Karpas-422 (cell line): ENCODE measurements around the gene CEP44. TPM values are rescaled to one million over a fixed set of nuclear protein-coding genes. Genes with fewer than 3 reads are reported as not detected.
"Not testable (repeated sequence)": the region's sequence is repeated elsewhere in the genome, so short reads cannot be mapped to it uniquely, and the experiment has no call there.

ENCODE experiments used
- DNase-seq: peaks from one replicate; pipeline ENCODE4 v3.0.0-alpha.2; 2015
- H2AFZ ChIP-seq: fragments of 200-600 bp; sonication (generic); 2 replicates; pipeline ENCODE4 v1.6.1; 2014; ENCODE audit warnings: antibody characterized with exemption, low read length, mixed read lengths
- H3K27ac ChIP-seq: fragments of 200-600 bp; sonication (generic); 2 replicates; pipeline ENCODE4 v1.5.1; 2014; ENCODE audit warnings: mild to moderate bottlenecking, low read length, moderate library complexity
- H3K27me3 ChIP-seq: fragments of 200-600 bp; sonication (generic); 2 replicates; pipeline ENCODE4 v1.6.1; 2014; ENCODE audit warnings: low read length, mixed read lengths
- H3K36me3 ChIP-seq: fragments of 200-600 bp; sonication (generic); 2 replicates; pipeline ENCODE4 v1.6.1; 2014; ENCODE audit warnings: low read length, mixed read lengths; ENCODE audit not compliant: insufficient read depth
- H3K4me1 ChIP-seq: fragments of 200-600 bp; sonication (generic); 2 replicates; pipeline ENCODE4 v1.6.1; 2014; ENCODE audit warnings: mild to moderate bottlenecking, low read length, mixed read lengths
- H3K4me2 ChIP-seq: fragments of 200-600 bp; sonication (generic); 2 replicates; pipeline ENCODE4 v1.6.1; 2014; ENCODE audit warnings: low read length, low read depth, mild to moderate bottlenecking; ENCODE audit not compliant: poor library complexity, severe bottlenecking
- H3K4me3 ChIP-seq: fragments of 200-600 bp; sonication (generic); 2 replicates; pipeline ENCODE4 v1.5.1; 2014; ENCODE audit warnings: mild to moderate bottlenecking, antibody characterized with exemption, low read length, mixed read lengths
- H3K79me2 ChIP-seq: fragments of 200-600 bp; sonication (generic); 2 replicates; pipeline ENCODE4 v1.6.1; 2014; ENCODE audit warnings: mild to moderate bottlenecking, low read length, mixed read lengths
- H3K9ac ChIP-seq: fragments of 200-600 bp; sonication (generic); 2 replicates; pipeline ENCODE4 v1.6.0; 2014; ENCODE audit warnings: low read length
- H3K9me2 ChIP-seq: fragments of 200-600 bp; sonication (generic), shearing (Covaris generic); replicated peaks from 2 replicates; pipeline ENCODE4 v1.6.0; 2014; ENCODE audit warnings: mild to moderate bottlenecking, low read length, moderate library complexity; ENCODE audit not compliant: insufficient read depth
- H3K9me3 ChIP-seq: fragments of 300-700, 200-600 bp; sonication (generic); 2 replicates; pipeline ENCODE4 v1.6.1; 2014; ENCODE audit warnings: low read length, mixed read lengths
- H4K20me1 ChIP-seq: fragments of 200-600 bp; sonication (generic); 2 replicates; pipeline ENCODE4 v1.6.1; 2014; ENCODE audit warnings: mild to moderate bottlenecking, antibody characterized with exemption, low read length, low read depth; ENCODE audit not compliant: insufficient read depth
- total RNA-seq: library from RNA; depleted of rRNA; stranded (reverse); fragments of >200 nt; shearing (Covaris generic); gene quantifications from 2 replicates; pipeline ENCODE4 v1.2.3, GENCODE V29; 2014; ENCODE audit warnings: low replicate concordance

The CEP44 gene
- total RNA-seq, 1 experiment from 2014 or later: 17.4 TPM

- H3K9me3 ChIP-seq: no peaks in the 10 kb centered on the region
- H3K4me3 ChIP-seq: no peak overlapping the region
- no peaks in the 10 kb centered on the region for H3K4me1 ChIP-seq
- H3K9ac ChIP-seq: no peak overlapping the region
- H3K9me2 ChIP-seq: no peaks in the 10 kb centered on the region
- H3K36me3 ChIP-seq: no peaks in the 10 kb centered on the region
- no peak for DNase-seq
- no peaks in the 10 kb centered on the region for H4K20me1 ChIP-seq
- H2AFZ ChIP-seq: no peak overlapping the region
- no peak overlapping the region for H3K27ac ChIP-seq
- no peaks in the 10 kb centered on the region for H3K79me2 ChIP-seq
- no peak overlapping the region for H3K4me2 ChIP-seq
- no peaks in the 10 kb centered on the region for H3K27me3 ChIP-seq
Measured at GRCh38 chr4:174369985-174370384, 86.3 kb downstream of the CEP44 start.

- H3K36me3 ChIP-seq: no peaks in the 10 kb centered on the region
- no peak overlapping the region for H3K27ac ChIP-seq
- H3K9ac ChIP-seq: no peak overlapping the region
- no peaks in the 10 kb centered on the region for H3K79me2 ChIP-seq
- no peak overlapping the region for H3K4me2 ChIP-seq
- no peaks in the 10 kb centered on the region for H4K20me1 ChIP-seq
- no peaks in the 10 kb centered on the region for H3K27me3 ChIP-seq
- no peaks in the 10 kb centered on the region for H3K4me1 ChIP-seq
- H3K9me2 ChIP-seq: no peaks in the 10 kb centered on the region
- H3K9me3 ChIP-seq: no peaks in the 10 kb centered on the region
- no peak overlapping the region for H3K4me3 ChIP-seq
- no peak for DNase-seq
- no peak overlapping the region for H2AFZ ChIP-seq
Measured at GRCh38 chr4:174373821-174374220, 90.1 kb downstream of the CEP44 start.

GRCh38 chr4:174375422-174375821 lies 91.7 kb downstream of the CEP44 start:
- H3K4me2 ChIP-seq: no peak overlapping the region
- DNase-seq: no peak
- no peaks in the 10 kb centered on the region for H3K9me3 ChIP-seq
- no peak overlapping the region for H3K9ac ChIP-seq
- no peaks in the 10 kb centered on the region for H3K9me2 ChIP-seq
- no peaks in the 10 kb centered on the region for H3K27me3 ChIP-seq
- H3K4me1 ChIP-seq: no peaks in the 10 kb centered on the region
- no peak overlapping the region for H3K27ac ChIP-seq
- H2AFZ ChIP-seq: no peak overlapping the region
- H3K36me3 ChIP-seq: no peaks in the 10 kb centered on the region
- no peaks in the 10 kb centered on the region for H3K79me2 ChIP-seq
- H3K4me3 ChIP-seq: no peak overlapping the region
- H4K20me1 ChIP-seq: no peaks in the 10 kb centered on the region

GRCh38 chr4:174377613-174378012 lies 93.9 kb downstream of the CEP44 start:
- Histone ChIP-seq H4K20me1 (no peaks in the 10 kb centered on the region), H3K27ac (no peak overlapping the region), H3K27me3 (no peaks in the 10 kb centered on the region), H3K9ac (no peak overlapping the region), H3K9me3 (no peaks in the 10 kb centered on the region), H3K4me2 (no peak overlapping the region), H2AFZ (no peak overlapping the region), H3K79me2 (no peaks in the 10 kb centered on the region), H3K36me3 (no peaks in the 10 kb centered on the region), H3K9me2 (no peaks in the 10 kb centered on the region), H3K4me3 (no peak overlapping the region), H3K4me1 (no peaks in the 10 kb centered on the region)
- no peak for DNase-seq

GRCh38 chr4:174378951-174379350 lies 95.2 kb downstream of the CEP44 start:
- H3K79me2 ChIP-seq: no peaks in the 10 kb centered on the region
- H3K9ac ChIP-seq: no peak overlapping the region
- H3K27me3 ChIP-seq: no peaks in the 10 kb centered on the region
- H3K4me3 ChIP-seq: no peak overlapping the region
- H4K20me1 ChIP-seq: no peaks in the 10 kb centered on the region
- H3K27ac ChIP-seq: no peak overlapping the region
- no peaks in the 10 kb centered on the region for H3K36me3 ChIP-seq
- no peaks in the 10 kb centered on the region for H3K4me1 ChIP-seq
- no peaks in the 10 kb centered on the region for H3K9me2 ChIP-seq
- no peaks in the 10 kb centered on the region for H3K9me3 ChIP-seq
- H2AFZ ChIP-seq: no peak overlapping the region
- no peak overlapping the region for H3K4me2 ChIP-seq
- DNase-seq: no peak

GRCh38 chr4:174380206-174380605 lies 96.5 kb downstream of the CEP44 start:
- H3K4me3 ChIP-seq, H3K9ac ChIP-seq, H3K4me1 ChIP-seq, H3K4me2 ChIP-seq, H2AFZ ChIP-seq, H4K20me1 ChIP-seq, H3K27ac ChIP-seq, H3K27me3 ChIP-seq, H3K9me3 ChIP-seq, H3K79me2 ChIP-seq, H3K36me3 ChIP-seq, DNase-seq, H3K9me2 ChIP-seq: not testable (repeated sequence)

- Histone ChIP-seq H3K27me3 (no peaks in the 10 kb centered on the region), H3K27ac (no peak overlapping the region), H2AFZ (no peak overlapping the region), H3K4me1 (no peaks in the 10 kb centered on the region), H3K36me3 (no peaks in the 10 kb centered on the region), H3K9me2 (no peaks in the 10 kb centered on the region), H3K9ac (no peak overlapping the region), H3K4me2 (no peak overlapping the region), H3K4me3 (no peak overlapping the region), H4K20me1 (no peaks in the 10 kb centered on the region), H3K79me2 (no peaks in the 10 kb centered on the region), H3K9me3 (no peaks in the 10 kb centered on the region)
- no peak for DNase-seq
Measured at GRCh38 chr4:174380699-174381439, 97.2 kb downstream of the CEP44 start.

GRCh38 chr4:174381440-174381800 lies 97.7 kb downstream of the CEP44 start:
- Histone ChIP-seq H2AFZ (no peak overlapping the region), H3K9me2 (no peaks in the 10 kb centered on the region), H3K9me3 (no peaks in the 10 kb centered on the region), H3K27me3 (no peaks in the 10 kb centered on the region), H3K79me2 (no peaks in the 10 kb centered on the region), H3K4me3 (no peak overlapping the region), H3K4me2 (no peak overlapping the region), H4K20me1 (no peaks in the 10 kb centered on the region), H3K4me1 (no peaks in the 10 kb centered on the region), H3K9ac (no peak overlapping the region), H3K36me3 (no peaks in the 10 kb centered on the region), H3K27ac (no peak overlapping the region)
- DNase-seq: no peak
